DND-41 (cell line): ENCODE results near the gene LMF1.

Experiments
- CTCF ChIP-seq: IDR thresholded peaks from 2 replicates; pipeline ENCODE4 v1.5.1; 2012; ENCODE audit warnings: borderline replicate concordance, low read length, moderate library complexity, mild to moderate bottlenecking; ENCODE audit not compliant: poor library complexity, severe bottlenecking; ENCODE audit errors: extremely low read depth
- EZH2 ChIP-seq: IDR thresholded peaks from 3 replicates; pipeline ENCODE4 v1.6.1; 2012; ENCODE audit warnings: borderline replicate concordance, low read depth, mild to moderate bottlenecking, moderate library complexity, low read length, inconsistent platforms; ENCODE audit not compliant: severe bottlenecking

- TF ChIP-seq CTCF: no peak
- no peak for TF ChIP-seq EZH2
Measured at GRCh38 chr16:1008085-1008484, 37.3 kb upstream of the LMF1 start.
